Activated CD4-positive, alpha-beta T cell treated with anti-CD3 and anti-CD28 coated beads, Interleukin-2, amount 10 ng/mL, durations not matched to agents 24 days and 14 days (primary cell): Measurements from ENCODE around the gene CUBN. TPM values are rescaled to one million over a fixed set of nuclear protein-coding genes. Genes with fewer than 3 reads are reported as not detected.

Experiments
- DNase-seq: peaks from one replicate; pipeline ENCODE4 v3.0.0; 2022
- H3K27ac Mint-ChIP-seq: one replicate; pipeline ENCODE4 v1.8.0; 2022; ENCODE audit warnings: mild to moderate bottlenecking, mixed read lengths
- H3K27me3 Mint-ChIP-seq: one replicate; pipeline ENCODE4 v1.8.0; 2022; ENCODE audit warnings: mixed read lengths
- H3K36me3 Mint-ChIP-seq: one replicate; pipeline ENCODE4 v1.8.0; 2022; ENCODE audit warnings: low read depth, mild to moderate bottlenecking, mixed read lengths
- H3K4me1 Mint-ChIP-seq: one replicate; pipeline ENCODE4 v1.8.0; 2021; ENCODE audit warnings: mixed read lengths
- H3K4me3 Mint-ChIP-seq: one replicate; pipeline ENCODE4 v1.8.0; 2022; ENCODE audit warnings: mild to moderate bottlenecking, moderate library complexity, mixed read lengths
- H3K9me3 Mint-ChIP-seq: one replicate; pipeline ENCODE4 v1.8.0; 2021; ENCODE audit warnings: mixed read lengths
- intact Hi-C: fragments of 100-400 bp; cut with micrococcal nuclease; formaldehyde crosslinking; loops from one replicate; pipeline ENCODE4 v1.15.1; 2023
- total RNA-seq: library from RNA; stranded (reverse); gene quantifications from 2 replicates; pipeline ENCODE4 v1.2.3, GENCODE V29; 2022

Gene CUBN
- total RNA-seq, 1 donor from 2014 or later: 0.07 TPM

GRCh38 chr10:16968416-16969041 lies 161.1 kb downstream of the CUBN start:
- DNase-seq: no peak
- Mint-ChIP-seq H3K27ac (no peak overlapping the region), H3K4me1 (peaks cover 18% of the 10 kb centered on the region), H3K4me3 (peak overlapping the region; percentile 7), H3K27me3 (peaks cover 17% of the 10 kb centered on the region), H3K9me3 (no peaks in the 10 kb centered on the region), H3K36me3 (no peaks in the 10 kb centered on the region)
- intact Hi-C loops: loop anchor here (5.0 kb wide), 1 partner anchor 34 kb away; no protein-coding TSS in a partner anchor

DNA sequence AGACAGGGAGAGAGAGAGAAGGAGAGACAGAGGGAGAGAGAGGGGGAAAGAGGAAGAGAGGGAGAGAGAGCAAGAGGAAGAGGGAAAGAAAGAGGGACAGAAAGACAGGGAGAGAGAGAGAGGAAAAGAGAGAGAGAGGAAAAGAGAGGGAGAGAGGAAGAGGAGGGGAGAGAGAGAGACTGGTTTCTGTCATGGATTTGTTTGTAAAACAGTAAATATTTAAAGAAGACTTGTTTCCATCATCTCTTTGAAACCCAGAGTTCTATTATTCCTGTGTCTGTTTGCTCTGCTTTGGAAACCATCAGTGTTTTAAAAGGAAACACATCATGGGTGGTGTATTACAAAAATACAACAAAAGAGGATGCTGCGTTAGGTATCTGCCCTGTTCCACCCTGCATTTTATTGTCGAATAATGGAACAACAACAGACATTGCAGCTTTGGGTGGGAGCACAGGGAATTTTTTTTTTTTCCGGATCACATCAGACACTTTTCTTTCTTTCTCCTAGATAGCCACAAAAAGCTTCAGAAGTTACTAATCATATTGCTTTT lies 161.7 kb downstream of the CUBN start:
- Mint-ChIP-seq H3K4me1 (peaks cover 18% of the 10 kb centered on the region), H3K36me3 (no peaks in the 10 kb centered on the region), H3K4me3 (peak overlapping the region; percentile 52), H3K27me3 (peaks cover 17% of the 10 kb centered on the region), H3K27ac (peak overlapping the region; percentile 62), H3K9me3 (no peaks in the 10 kb centered on the region)
- DNase-seq: no peak
- intact Hi-C loops: loop anchor here (2.0 to 5.0 kb wide), 2 partner anchors 34 to 57 kb away; no protein-coding TSS in a partner anchor

DNA sequence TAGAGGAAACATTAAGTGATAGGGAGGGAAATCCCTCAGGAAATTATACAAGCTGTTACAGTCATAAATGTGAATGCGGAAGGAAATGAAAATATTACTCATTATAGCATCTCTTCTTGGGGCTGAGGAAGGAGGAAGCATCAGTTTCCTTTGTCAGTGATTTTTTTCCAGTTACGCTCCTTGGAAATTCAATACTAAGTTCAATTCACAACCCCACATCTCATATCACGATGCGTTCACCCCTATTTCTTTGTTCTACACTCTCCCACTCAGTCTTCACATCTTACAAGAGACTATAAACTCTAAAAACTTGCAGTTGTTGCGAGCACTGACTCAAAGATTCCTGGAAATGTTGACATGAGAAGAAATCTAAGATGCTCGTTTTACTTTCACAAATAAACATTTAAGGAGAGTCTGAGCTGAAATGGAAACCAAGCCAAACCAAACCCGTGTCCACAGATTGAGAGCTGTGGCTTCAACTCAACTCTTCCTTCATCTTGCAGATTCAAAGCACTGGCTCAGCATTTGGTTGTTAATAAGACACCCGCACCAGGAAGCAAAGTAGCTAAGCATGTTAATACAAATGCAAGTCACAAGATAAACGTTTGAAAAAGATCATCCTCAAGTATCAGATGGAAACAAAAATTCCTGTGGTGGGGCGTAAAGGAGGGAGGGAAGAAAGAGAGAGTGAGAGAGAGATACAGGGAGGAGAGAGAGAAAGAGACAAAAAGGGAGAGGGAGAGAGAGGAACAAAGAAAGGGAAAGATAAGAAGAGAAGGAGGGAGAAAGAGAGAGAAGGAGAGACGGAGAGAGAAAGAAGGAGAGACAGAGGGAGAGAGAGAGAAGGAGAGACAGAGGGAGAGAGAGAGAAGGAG lies 162.4 kb downstream of the CUBN start:
- Mint-ChIP-seq H3K27ac (peak overlapping the region; percentile 62), H3K4me1 (peaks cover 18% of the 10 kb centered on the region), H3K27me3 (peaks cover 14% of the 10 kb centered on the region), H3K9me3 (no peaks in the 10 kb centered on the region), H3K36me3 (no peaks in the 10 kb centered on the region), H3K4me3 (peak overlapping the region; percentile 52)
- intact Hi-C loops: loop anchor here (2.0 to 5.0 kb wide), 2 partner anchors 35 to 58 kb away; no protein-coding TSS in a partner anchor
- peak; percentile 73 for DNase-seq

GRCh38 chr10:16965740-16966447 lies 163.7 kb downstream of the CUBN start:
- no peak overlapping the region for H3K27ac Mint-ChIP-seq
- intact Hi-C loops: loop anchor here (2.0 to 5.0 kb wide), 2 partner anchors 36 to 59 kb away; no protein-coding TSS in a partner anchor
- peaks cover 20% of the 10 kb centered on the region for H3K4me1 Mint-ChIP-seq
- DNase-seq: no peak
- no peaks in the 10 kb centered on the region for H3K36me3 Mint-ChIP-seq
- H3K27me3 Mint-ChIP-seq: peaks cover 12% of the 10 kb centered on the region
- no peaks in the 10 kb centered on the region for H3K9me3 Mint-ChIP-seq
- H3K4me3 Mint-ChIP-seq: no peak overlapping the region

DNA sequence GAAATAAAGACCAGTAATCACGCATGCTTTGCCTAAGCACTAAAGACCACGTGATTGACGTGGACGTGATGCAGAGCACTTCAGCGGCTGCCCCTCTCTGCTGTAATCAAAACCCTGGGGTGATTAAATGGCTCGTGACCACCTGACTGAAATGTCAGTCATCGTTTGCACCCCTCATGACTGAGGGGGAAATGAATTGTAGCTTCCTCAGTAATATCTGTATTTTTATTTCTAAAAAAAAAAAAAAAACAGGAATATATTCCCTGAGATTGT lies 164.3 kb downstream of the CUBN start:
- no peaks in the 10 kb centered on the region for H3K36me3 Mint-ChIP-seq
- peaks cover 20% of the 10 kb centered on the region for H3K4me1 Mint-ChIP-seq
- H3K27ac Mint-ChIP-seq: no peak overlapping the region
- no peaks in the 10 kb centered on the region for H3K9me3 Mint-ChIP-seq
- no peak for DNase-seq
- intact Hi-C loops: loop anchor here (5.0 kb wide), 1 partner anchor 37 kb away; no protein-coding TSS in a partner anchor
- H3K4me3 Mint-ChIP-seq: no peak overlapping the region
- H3K27me3 Mint-ChIP-seq: peaks cover 12% of the 10 kb centered on the region

DNA sequence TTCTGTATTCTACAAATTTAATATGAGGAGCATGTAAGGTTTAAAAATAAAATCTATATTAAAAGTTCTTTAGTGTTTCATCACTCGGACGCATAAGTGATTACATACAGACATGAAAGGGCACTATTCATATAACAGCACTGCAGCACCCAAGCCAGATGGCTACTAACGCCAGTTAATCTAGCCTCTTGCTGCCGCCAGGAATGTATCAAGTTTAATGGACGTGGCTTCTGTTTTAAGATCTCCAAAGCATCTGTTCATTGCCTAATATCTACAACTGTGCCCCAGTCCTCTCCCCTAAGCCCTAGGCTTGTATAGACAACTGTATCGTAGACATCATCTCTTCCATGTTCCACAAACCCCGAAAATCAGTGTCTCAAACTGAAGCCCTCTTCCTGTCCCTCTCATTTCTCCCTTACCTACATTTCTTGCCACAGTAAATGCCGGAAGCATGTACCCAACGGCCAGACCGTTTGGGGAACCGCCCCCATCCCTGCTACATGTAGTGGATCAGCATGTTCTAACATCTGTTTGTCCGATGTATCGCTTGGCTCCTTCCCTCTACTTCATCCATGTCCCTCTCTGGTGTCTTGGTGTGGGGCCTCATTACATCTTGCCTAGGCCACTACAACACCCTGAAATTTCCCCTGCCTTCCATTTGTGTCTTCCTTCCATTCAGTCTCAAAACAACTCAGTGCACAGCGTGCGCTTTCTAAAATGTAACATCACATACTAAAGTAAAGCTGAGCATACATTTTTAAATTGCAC lies 164.9 kb downstream of the CUBN start:
- Mint-ChIP-seq H3K27ac (no peak overlapping the region), H3K27me3 (peaks cover 12% of the 10 kb centered on the region), H3K4me1 (peaks cover 20% of the 10 kb centered on the region), H3K9me3 (no peaks in the 10 kb centered on the region), H3K36me3 (no peaks in the 10 kb centered on the region), H3K4me3 (no peak overlapping the region)
- no peak for DNase-seq
- intact Hi-C loops: loop anchor here (5.0 kb wide), 1 partner anchor 38 kb away; no protein-coding TSS in a partner anchor

- H3K36me3 Mint-ChIP-seq: no peaks in the 10 kb centered on the region
- H3K9me3 Mint-ChIP-seq: no peaks in the 10 kb centered on the region
- intact Hi-C loops: no loop called here
- peaks cover 15% of the 10 kb centered on the region for H3K27me3 Mint-ChIP-seq
- peaks cover 1% of the 10 kb centered on the region for H3K4me1 Mint-ChIP-seq
- H3K4me3 Mint-ChIP-seq: no peak overlapping the region
- DNase-seq: no peak
- H3K27ac Mint-ChIP-seq: no peak overlapping the region
Measured at GRCh38 chr10:16960551-16960950, 169.1 kb downstream of the CUBN start.

- no peaks in the 10 kb centered on the region for H3K9me3 Mint-ChIP-seq
- DNase-seq: no peak
- intact Hi-C loops: no loop called here
Measured at GRCh38 chr10:16957038-16957437, 172.6 kb downstream of the CUBN start.

GRCh38 chr10:16954280-16955030 lies 175.2 kb downstream of the CUBN start:
- peaks cover 7% of the 10 kb centered on the region for H3K4me1 Mint-ChIP-seq
- H3K9me3 Mint-ChIP-seq: no peaks in the 10 kb centered on the region
- no peaks in the 10 kb centered on the region for H3K36me3 Mint-ChIP-seq
- intact Hi-C loops: no loop called here
- no peak overlapping the region for H3K27ac Mint-ChIP-seq
- DNase-seq: no peak
- peaks cover 15% of the 10 kb centered on the region for H3K27me3 Mint-ChIP-seq
- no peak overlapping the region for H3K4me3 Mint-ChIP-seq

More at GRCh38 chr10:16957038-16957437, 172.6 kb downstream of the CUBN start:
- Mint-ChIP-seq H3K27ac (no peak overlapping the region), H3K4me1 (peaks cover 3% of the 10 kb centered on the region), H3K4me3 (no peak overlapping the region), H3K36me3 (no peaks in the 10 kb centered on the region), H3K27me3 (peaks cover 14% of the 10 kb centered on the region)

DNA sequence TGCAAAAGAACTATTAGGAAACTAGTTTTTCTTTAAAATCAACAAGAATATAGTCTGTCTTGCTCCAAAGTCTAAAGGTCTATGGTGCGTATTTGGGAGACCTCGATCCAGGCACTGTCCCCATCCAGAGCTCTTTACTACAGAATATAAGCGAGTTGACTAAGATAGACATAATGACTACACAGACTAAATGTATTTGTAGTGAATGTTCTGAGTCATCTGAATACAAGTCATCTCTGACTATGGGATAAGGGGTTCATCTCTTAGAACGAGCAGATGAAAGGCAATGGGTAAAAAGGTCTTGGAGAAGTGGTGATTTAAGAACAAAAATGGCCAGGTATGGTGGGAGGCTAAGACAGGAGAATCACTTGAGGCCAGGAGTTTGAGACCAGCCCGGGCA lies 176.3 kb downstream of the CUBN start:
- H3K27me3 Mint-ChIP-seq: peaks cover 15% of the 10 kb centered on the region
- H3K9me3 Mint-ChIP-seq: no peaks in the 10 kb centered on the region
- DNase-seq: no peak
- no peak overlapping the region for H3K4me3 Mint-ChIP-seq
- peaks cover 7% of the 10 kb centered on the region for H3K4me1 Mint-ChIP-seq
- no peaks in the 10 kb centered on the region for H3K36me3 Mint-ChIP-seq
- intact Hi-C loops: no loop called here
- H3K27ac Mint-ChIP-seq: no peak overlapping the region

- Mint-ChIP-seq H3K27me3 (peaks cover 15% of the 10 kb centered on the region), H3K36me3 (no peaks in the 10 kb centered on the region), H3K4me3 (no peak overlapping the region), H3K9me3 (no peaks in the 10 kb centered on the region), H3K4me1 (peaks cover 7% of the 10 kb centered on the region), H3K27ac (no peak overlapping the region)
- intact Hi-C loops: no loop called here
- no peak for DNase-seq
Measured at GRCh38 chr10:16952610-16953009, 177.0 kb downstream of the CUBN start.

GRCh38 chr10:16952080-16952479 lies 177.5 kb downstream of the CUBN start:
- Mint-ChIP-seq H3K27ac (no peak overlapping the region), H3K9me3 (no peaks in the 10 kb centered on the region), H3K4me1 (peaks cover 7% of the 10 kb centered on the region), H3K27me3 (peaks cover 13% of the 10 kb centered on the region), H3K36me3 (no peaks in the 10 kb centered on the region), H3K4me3 (no peak overlapping the region)
- intact Hi-C loops: no loop called here
- no peak for DNase-seq
